Glutamatergic neuron (in vitro differentiated cells): Measurements from ENCODE around the gene IL32. TPM values are rescaled to one million over a fixed set of nuclear protein-coding genes. Genes with fewer than 3 reads are reported as not detected.
"Not testable (repeated sequence)": the region's sequence is repeated elsewhere in the genome, so short reads cannot be mapped to it uniquely, and the experiment has no call there.

Source experiments
- DNase-seq: peaks from one replicate; pipeline ENCODE4 v3.0.0; 2022
- H3K27ac Mint-ChIP-seq: one replicate; pipeline ENCODE4 v1.8.0; 2020; ENCODE audit warnings: mild to moderate bottlenecking, mixed read lengths, inconsistent platforms; ENCODE audit not compliant: unreplicated experiment
- H3K27me3 Mint-ChIP-seq: one replicate; pipeline ENCODE4 v1.8.0; 2020; ENCODE audit warnings: mild to moderate bottlenecking, moderate library complexity, mixed read lengths, inconsistent platforms; ENCODE audit not compliant: unreplicated experiment
- H3K36me3 Mint-ChIP-seq: one replicate; pipeline ENCODE4 v1.8.0; 2020; ENCODE audit warnings: mild to moderate bottlenecking, mixed read lengths, inconsistent platforms; ENCODE audit not compliant: unreplicated experiment
- H3K4me1 Mint-ChIP-seq: one replicate; pipeline ENCODE4 v1.8.0; 2020; ENCODE audit warnings: mild to moderate bottlenecking, low read depth, mixed read lengths, inconsistent platforms; ENCODE audit not compliant: unreplicated experiment
- H3K4me3 Mint-ChIP-seq: one replicate; pipeline ENCODE4 v1.8.0; 2020; ENCODE audit warnings: mild to moderate bottlenecking, mixed read lengths, inconsistent platforms; ENCODE audit not compliant: unreplicated experiment
- H3K9me3 Mint-ChIP-seq: one replicate; pipeline ENCODE4 v1.8.0; 2020; ENCODE audit warnings: mild to moderate bottlenecking, moderate library complexity, mixed read lengths, inconsistent platforms; ENCODE audit not compliant: unreplicated experiment
- CTCF ChIP-seq: fragments of 200-600 bp; sonication (generic); IDR thresholded peaks from one replicate; pipeline ENCODE4 v1.5.0; 2021; ENCODE audit not compliant: partially characterized antibody, unreplicated experiment
- total RNA-seq: library from RNA; stranded (reverse); fragmentation: NEBNext Ultra II Directional; extraction: Animal tissue kit (Norgen Biotek cat#: 25700); gene quantifications from one replicate; pipeline ENCODE4 v1.2.1, GENCODE V29; 2021; ENCODE audit not compliant: unreplicated experiment

The IL32 gene
- total RNA-seq, 1 donor from 2014 or later: 1.3 TPM

GRCh38 chr16:3080024-3080423 lies 14.6 kb downstream of the IL32 start:
- TF ChIP-seq CTCF: no peak
- peaks cover 5% of the 10 kb centered on the region for H3K36me3 Mint-ChIP-seq

GRCh38 chr16:3081957-3082356 lies 16.5 kb downstream of the IL32 start:
- not testable (repeated sequence) for H3K27me3 Mint-ChIP-seq, H3K9me3 Mint-ChIP-seq, H3K4me3 Mint-ChIP-seq, H3K4me1 Mint-ChIP-seq, H3K36me3 Mint-ChIP-seq, DNase-seq, H3K27ac Mint-ChIP-seq

More at GRCh38 chr16:3080024-3080423, 14.6 kb downstream of the IL32 start:
- Mint-ChIP-seq H3K27me3 (peaks cover 8% of the 10 kb centered on the region), H3K9me3 (peaks cover 1% of the 10 kb centered on the region), H3K4me1 (no peaks in the 10 kb centered on the region), H3K4me3 (no peak overlapping the region), H3K27ac (no peak overlapping the region)
- no peak for DNase-seq

- not testable (repeated sequence) for H3K4me3 Mint-ChIP-seq, H3K27me3 Mint-ChIP-seq, H3K4me1 Mint-ChIP-seq, H3K36me3 Mint-ChIP-seq, DNase-seq, H3K9me3 Mint-ChIP-seq, H3K27ac Mint-ChIP-seq
Measured at GRCh38 chr16:3083408-3083807, 18.0 kb downstream of the IL32 start.

- Mint-ChIP-seq H3K9me3 (peaks cover 7% of the 10 kb centered on the region), H3K4me3 (no peak overlapping the region), H3K36me3 (peaks cover 5% of the 10 kb centered on the region), H3K27me3 (peaks cover 5% of the 10 kb centered on the region), H3K27ac (no peak overlapping the region), H3K4me1 (peaks cover 8% of the 10 kb centered on the region)
- no peak for DNase-seq
- no peak for TF ChIP-seq CTCF
Measured at GRCh38 chr16:3084491-3084890, 19.1 kb downstream of the IL32 start.

- no peak for TF ChIP-seq CTCF
- Mint-ChIP-seq H3K27me3 (peaks cover 5% of the 10 kb centered on the region), H3K36me3 (peaks cover 5% of the 10 kb centered on the region), H3K4me1 (peaks cover 8% of the 10 kb centered on the region), H3K9me3 (peaks cover 7% of the 10 kb centered on the region), H3K27ac (no peak overlapping the region), H3K4me3 (no peak overlapping the region)
- DNase-seq: no peak
Measured at GRCh38 chr16:3084969-3085670, 19.7 kb downstream of the IL32 start.

GRCh38 chr16:3085868-3086595 lies 20.6 kb downstream of the IL32 start:
- H3K27ac Mint-ChIP-seq: no peak overlapping the region
- H3K36me3 Mint-ChIP-seq: peaks cover 2% of the 10 kb centered on the region
- TF ChIP-seq CTCF: no peak
- peaks cover 9% of the 10 kb centered on the region for H3K9me3 Mint-ChIP-seq
- H3K4me3 Mint-ChIP-seq: no peak overlapping the region
- H3K4me1 Mint-ChIP-seq: peaks cover 8% of the 10 kb centered on the region
- H3K27me3 Mint-ChIP-seq: peaks cover 2% of the 10 kb centered on the region
- DNase-seq: no peak
